Fibroblast of lung (primary cell): Measurements from ENCODE around the gene ZNF441. TPM values are rescaled to one million over a fixed set of nuclear protein-coding genes. Genes with fewer than 3 reads are reported as not detected.

ENCODE experiments used
- DNase-seq, 2 donors: peaks; one replicate each; pipeline versions ENCODE4 v3.0.0 to v3.0.0-alpha.2; 2010; ENCODE audit warnings: low read depth in 2 of 2
- H2AFZ ChIP-seq: 2 replicates; pipeline ENCODE4 v1.5.1; 2012; ENCODE audit warnings: low read length, control low read depth, inconsistent platforms
- H3K27ac ChIP-seq: 2 replicates; pipeline ENCODE4 v1.5.1; 2011; ENCODE audit warnings: low read length, control low read depth; ENCODE audit not compliant: insufficient read depth
- H3K27me3 ChIP-seq: 2 replicates; pipeline ENCODE4 v1.5.1; 2011; ENCODE audit warnings: mild to moderate bottlenecking, low read length; ENCODE audit not compliant: control insufficient read depth, insufficient read depth
- H3K36me3 ChIP-seq: 2 replicates; pipeline ENCODE4 v1.5.1; 2011; ENCODE audit warnings: low read length; ENCODE audit not compliant: control insufficient read depth, insufficient read depth
- H3K4me1 ChIP-seq: 2 replicates; pipeline ENCODE4 v1.5.1; 2011; ENCODE audit warnings: low read length; ENCODE audit not compliant: control insufficient read depth, insufficient read depth; ENCODE audit errors: extremely low read depth
- H3K4me2 ChIP-seq: 2 replicates; pipeline ENCODE4 v1.5.1; 2011; ENCODE audit warnings: low read length, control low read depth; ENCODE audit not compliant: insufficient read depth; ENCODE audit errors: extremely low read depth
- H3K4me3 ChIP-seq, 4 experiments: fragments of 200-600 bp in 1 of 4; sonication (generic) in 1 of 4; replicated peaks in 1 of 4; 2 replicates each; pipeline ENCODE4 v1.5.1; 2011 to 2016; ENCODE audit warnings: low read length in 4 of 4, low read depth in 3 of 4, mild to moderate bottlenecking in 3 of 4, control low read depth in 2 of 4, inconsistent platforms in 1 of 4, mixed read lengths in 1 of 4; ENCODE audit not compliant: insufficient read depth in 1 of 4; ENCODE audit errors: control extremely low read depth in 1 of 4
- H3K79me2 ChIP-seq: 2 replicates; pipeline ENCODE4 v1.5.1; 2012; ENCODE audit warnings: mild to moderate bottlenecking, low read length, inconsistent platforms; ENCODE audit not compliant: control insufficient read depth, insufficient read depth
- H3K9ac ChIP-seq: 2 replicates; pipeline ENCODE4 v1.5.1; 2011; ENCODE audit warnings: mild to moderate bottlenecking, low read length, control low read depth; ENCODE audit not compliant: insufficient read depth
- H3K9me3 ChIP-seq: 2 replicates; pipeline ENCODE4 v1.5.1; 2012; ENCODE audit warnings: low read depth, low read length; ENCODE audit not compliant: control insufficient read depth, insufficient read depth
- H4K20me1 ChIP-seq: 2 replicates; pipeline ENCODE4 v1.5.1; 2011; ENCODE audit warnings: low read length; ENCODE audit not compliant: control insufficient read depth, insufficient read depth; ENCODE audit errors: extremely low read depth
- EZH2 ChIP-seq: IDR thresholded peaks from 2 replicates; pipeline ENCODE4 v1.5.1; 2012; ENCODE audit warnings: low read length, control low read depth, mild to moderate bottlenecking; ENCODE audit errors: missing control alignments
- polyA plus RNA-seq, 2 donors: library from polyadenylated mRNA; depleted of rRNA in 1 of 2; stranded (reverse) in 1 of 2; unstranded in 1 of 2; fragments of >200 nt; gene quantifications; 2 replicates each; pipeline ENCODE4 v1.2.1, GENCODE V29; 2011 to 2012; ENCODE audit warnings: missing spikeins in 1 of 2
- total RNA-seq: library from RNA; depleted of rRNA; stranded (reverse); fragments of >200 nt; gene quantifications from 2 replicates; pipeline ENCODE4 v1.2.1, GENCODE V29; 2014
- TF ChIP-seq, protein P1 (sequence below), 2 donors: IDR thresholded peaks in 1 of 2; conservative IDR thresholded peaks in 1 of 2; 1 replicate in 1 of 2; 2 replicates in 1 of 2; pipeline ENCODE4 v1.5.1; 2011 to 2012; ENCODE audit warnings: low read length in 2 of 2, control low read depth in 1 of 2, inconsistent platforms in 1 of 2, low read depth in 1 of 2, mild to moderate bottlenecking in 1 of 2

Gene ZNF441
- total and polyA plus RNA-seq, 2 donors (not counting 1 experiment from before 2014, with no cell fraction given): 5.4 to 21.1 TPM

DNA sequence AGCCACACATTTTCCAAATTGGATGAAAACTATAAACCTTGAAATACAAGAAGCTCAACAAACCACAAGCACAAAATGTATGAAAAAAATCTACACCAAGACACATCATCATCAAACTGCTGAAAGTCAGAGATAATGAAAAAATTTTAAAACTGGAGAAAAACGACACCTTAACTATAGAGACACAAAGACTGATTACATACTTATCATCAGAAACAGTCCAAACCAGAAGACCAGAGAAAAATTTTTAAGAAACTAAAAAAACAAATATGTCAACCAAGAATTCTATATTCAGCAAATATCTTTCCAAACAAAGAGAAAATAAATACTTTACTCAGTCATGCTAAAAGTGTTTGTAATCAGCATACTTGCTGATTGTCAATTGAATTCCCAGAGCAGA, 19.5 kb upstream of the ZNF441 start:
- Histone ChIP-seq H3K9me3 (no peaks in the 10 kb centered on the region), H4K20me1 (no peaks in the 10 kb centered on the region), H3K27ac (no peak overlapping the region), H2AFZ (no peak overlapping the region), H3K4me3 (no peak overlapping the region), H3K4me2 (no peak overlapping the region), H3K36me3 (no peaks in the 10 kb centered on the region), H3K79me2 (no peaks in the 10 kb centered on the region), H3K27me3 (no peaks in the 10 kb centered on the region), H3K4me1 (no peaks in the 10 kb centered on the region), H3K9ac (no peak overlapping the region)
- no peak for TF ChIP-seq EZH2
- TF ChIP-seq, protein P1, sequence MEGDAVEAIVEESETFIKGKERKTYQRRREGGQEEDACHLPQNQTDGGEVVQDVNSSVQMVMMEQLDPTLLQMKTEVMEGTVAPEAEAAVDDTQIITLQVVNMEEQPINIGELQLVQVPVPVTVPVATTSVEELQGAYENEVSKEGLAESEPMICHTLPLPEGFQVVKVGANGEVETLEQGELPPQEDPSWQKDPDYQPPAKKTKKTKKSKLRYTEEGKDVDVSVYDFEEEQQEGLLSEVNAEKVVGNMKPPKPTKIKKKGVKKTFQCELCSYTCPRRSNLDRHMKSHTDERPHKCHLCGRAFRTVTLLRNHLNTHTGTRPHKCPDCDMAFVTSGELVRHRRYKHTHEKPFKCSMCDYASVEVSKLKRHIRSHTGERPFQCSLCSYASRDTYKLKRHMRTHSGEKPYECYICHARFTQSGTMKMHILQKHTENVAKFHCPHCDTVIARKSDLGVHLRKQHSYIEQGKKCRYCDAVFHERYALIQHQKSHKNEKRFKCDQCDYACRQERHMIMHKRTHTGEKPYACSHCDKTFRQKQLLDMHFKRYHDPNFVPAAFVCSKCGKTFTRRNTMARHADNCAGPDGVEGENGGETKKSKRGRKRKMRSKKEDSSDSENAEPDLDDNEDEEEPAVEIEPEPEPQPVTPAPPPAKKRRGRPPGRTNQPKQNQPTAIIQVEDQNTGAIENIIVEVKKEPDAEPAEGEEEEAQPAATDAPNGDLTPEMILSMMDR (conservative IDR thresholded peaks at IDR 0.05 in 1 of 2, IDR thresholded peaks at IDR 0.05 in 1 of 2; ENCODE audit: low read depth in 1 of 2, low read length in 2 of 2): no peak
- no peak for DNase-seq

DNA sequence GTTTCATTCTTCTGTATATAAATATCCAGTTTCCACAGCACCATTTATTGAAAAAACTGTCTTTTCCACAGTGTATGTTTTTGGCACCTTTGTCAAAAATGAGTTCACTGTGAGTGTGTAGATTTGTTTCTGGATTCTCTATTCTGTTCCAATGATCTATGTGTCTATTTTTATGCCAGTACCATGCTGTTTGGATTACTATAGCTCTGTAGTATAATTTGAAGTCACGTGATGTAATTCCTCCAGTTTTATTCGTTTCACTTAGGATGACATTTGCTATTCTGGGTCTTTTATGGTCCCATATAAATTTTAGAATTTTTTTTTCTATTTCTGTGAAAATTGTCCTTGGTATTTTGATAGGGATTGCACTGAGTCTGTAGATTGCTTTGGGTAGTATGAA, 17.0 kb upstream of the ZNF441 start:
- H3K27ac ChIP-seq: no peak overlapping the region
- H3K9ac ChIP-seq: no peak overlapping the region
- H3K36me3 ChIP-seq: no peaks in the 10 kb centered on the region
- H3K27me3 ChIP-seq: no peaks in the 10 kb centered on the region
- H3K4me1 ChIP-seq: no peaks in the 10 kb centered on the region
- no peak for DNase-seq
- no peak overlapping the region for H3K4me3 ChIP-seq
- H2AFZ ChIP-seq: no peak overlapping the region
- no peak overlapping the region for H3K4me2 ChIP-seq
- TF ChIP-seq, protein P1 (conservative IDR thresholded peaks at IDR 0.05 in 1 of 2, IDR thresholded peaks at IDR 0.05 in 1 of 2; ENCODE audit: low read depth in 1 of 2, low read length in 2 of 2): no peak
- TF ChIP-seq EZH2: no peak
- H4K20me1 ChIP-seq: no peaks in the 10 kb centered on the region
- H3K9me3 ChIP-seq: no peaks in the 10 kb centered on the region
- H3K79me2 ChIP-seq: no peaks in the 10 kb centered on the region

DNA sequence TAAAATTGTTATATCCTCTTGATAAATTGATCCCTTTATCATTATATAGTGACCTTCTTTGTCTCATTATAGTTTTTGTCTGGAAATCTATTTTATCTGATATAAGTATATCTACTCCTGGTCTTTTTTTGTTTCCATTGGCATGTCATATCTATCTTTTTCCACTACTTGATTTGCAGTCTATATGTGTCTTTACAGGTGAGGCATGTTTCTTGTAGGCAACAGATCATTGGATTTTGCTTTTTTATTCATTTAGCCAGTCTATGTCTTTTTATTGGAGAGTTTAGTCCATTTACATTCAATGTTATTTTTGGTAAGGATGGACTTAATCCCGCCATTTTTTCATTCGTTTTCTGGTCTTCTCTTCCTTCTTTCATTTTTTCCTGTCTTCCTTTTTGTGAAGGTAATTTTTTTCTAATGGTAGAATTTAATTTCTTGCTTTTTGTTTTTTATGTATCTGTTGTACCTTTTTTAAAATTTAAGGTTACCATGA, 14.5 kb upstream of the ZNF441 start:
- no peak overlapping the region for H3K9ac ChIP-seq
- H3K79me2 ChIP-seq: no peaks in the 10 kb centered on the region
- H2AFZ ChIP-seq: no peak overlapping the region
- H3K4me2 ChIP-seq: no peak overlapping the region
- H3K4me1 ChIP-seq: no peaks in the 10 kb centered on the region
- H4K20me1 ChIP-seq: no peaks in the 10 kb centered on the region
- no peak overlapping the region for H3K4me3 ChIP-seq
- TF ChIP-seq EZH2: no peak
- TF ChIP-seq, protein P1 (conservative IDR thresholded peaks at IDR 0.05 in 1 of 2, IDR thresholded peaks at IDR 0.05 in 1 of 2; ENCODE audit: low read depth in 1 of 2, low read length in 2 of 2): no peak
- DNase-seq: no peak
- no peaks in the 10 kb centered on the region for H3K9me3 ChIP-seq
- no peaks in the 10 kb centered on the region for H3K36me3 ChIP-seq
- H3K27ac ChIP-seq: no peak overlapping the region
- no peaks in the 10 kb centered on the region for H3K27me3 ChIP-seq
